ENCODE data around the gene UFD1. TPM values are rescaled to one million over a fixed set of nuclear protein-coding genes. Genes with fewer than 3 reads are reported as not detected.

UFD1 gene
- total RNA-seq, 1 experiment from 2014 or later = 74.4 TPM

DNA sequence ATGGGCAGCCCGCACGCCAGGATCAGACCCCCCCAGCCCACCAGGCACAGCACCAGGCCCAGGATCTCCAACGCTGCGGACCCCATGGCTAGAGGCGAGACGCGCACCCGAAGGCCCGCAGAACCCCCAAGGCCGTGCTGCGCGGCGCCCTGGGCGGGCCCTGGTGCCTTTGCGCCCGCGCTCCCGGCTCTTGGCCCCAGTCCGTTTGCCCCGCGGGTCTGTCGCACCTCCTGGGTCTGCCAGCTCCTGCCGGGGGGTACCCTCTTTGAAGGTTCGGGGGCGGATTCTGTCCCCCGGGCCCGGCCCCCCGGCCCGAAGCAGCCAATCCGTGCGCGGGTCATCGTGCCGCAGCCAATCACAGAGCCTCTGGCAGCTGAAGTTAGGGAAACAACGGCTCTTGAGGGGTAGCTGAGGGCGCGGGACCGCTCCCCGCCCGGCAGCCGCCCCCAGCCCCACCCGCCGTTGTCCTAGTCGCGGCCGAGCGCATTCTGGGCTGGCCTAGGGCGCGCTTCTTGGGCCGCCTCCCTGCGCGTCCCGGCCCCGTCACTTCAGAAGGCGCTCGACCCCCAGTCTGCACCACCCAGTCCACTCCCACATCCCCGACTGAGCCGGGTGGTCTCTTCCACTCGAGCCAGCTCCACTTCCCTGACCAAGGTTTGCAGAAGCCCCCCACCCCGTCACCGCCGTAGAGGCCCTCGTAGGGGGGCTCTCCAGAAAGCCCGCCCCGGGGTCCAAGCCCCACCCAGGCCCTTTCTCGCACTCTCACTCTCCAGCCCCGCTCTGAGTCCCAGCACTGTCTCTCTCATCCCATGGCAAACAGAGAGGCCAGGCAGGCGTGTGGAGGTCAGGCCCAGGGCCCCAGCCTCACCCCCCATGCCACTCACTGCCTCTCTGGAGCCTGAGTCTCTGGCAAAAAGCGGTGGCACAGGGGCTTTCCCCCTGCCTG is 45.5 kb upstream of the UFD1 start, which contains the start of gene CLDN5:
Gene CLDN5 (minus strand): TSS at position 241 of the 946 bp plus-strand sequence. CDS start 155 bp downstream, at position 86.
- no peaks in the 10 kb centered on the region for H3K79me1 ChIP-seq (ENCODE audit: insufficient read depth, low read depth, low read length, poor library complexity, severe bottlenecking)
- no peak within 1 kb of the TSS for H4K5ac ChIP-seq (ENCODE audit: insufficient read length, low read depth, low read length)
- H3K23me2 ChIP-seq (ENCODE audit: insufficient read length, low read depth, low read length, poor library complexity, severe bottlenecking) = peaks cover 14% of the 10 kb centered on the region
- no peak within 1 kb of the TSS for H2BK20ac ChIP-seq (ENCODE audit: low read depth, low read length, poor library complexity, severe bottlenecking)
- H3K18ac ChIP-seq (ENCODE audit: insufficient read length, low read depth, low read length) = no peak within 1 kb of the TSS
- H3K27me3 ChIP-seq (ENCODE audit: insufficient read depth, low read length) = peaks cover 4% of the 10 kb centered on the region; the same call in 1 of the 2 replicates
- H2BK5ac ChIP-seq (ENCODE audit: insufficient read length, low read length) = no peak within 1 kb of the TSS
- no peak within 1 kb of the TSS for H2BK15ac ChIP-seq (ENCODE audit: low read depth, low read length)
- no peaks in the 10 kb centered on the region for H4K20me1 ChIP-seq (ENCODE audit: control insufficient read depth, insufficient read depth, insufficient read length)
- H4K91ac ChIP-seq (ENCODE audit: insufficient read length, low read depth, low read length) = no peak within 1 kb of the TSS
- H3K4me1 Mint-ChIP-seq = peaks cover 8 to 13% of the 10 kb centered on the region in 2 experiments; a peak in 3 of 4 replicates
- H3K27ac Mint-ChIP-seq = no peak within 1 kb of the TSS
- no peak within 1 kb of the TSS for H2BK120ac ChIP-seq (ENCODE audit: low read depth, low read length, poor library complexity, severe bottlenecking)
- no peaks in the 10 kb centered on the region for H3K79me2 ChIP-seq (ENCODE audit: insufficient read depth, low read length)
- no CpG with 5 or more reads among the region's 69 CpGs for WGBS (ENCODE audit: extremely low coverage, insufficient read length, low lambda C conversion rate)
- no peak within 1 kb of the TSS for H3T11ph ChIP-seq (ENCODE audit: low read length)
- no peak within 1 kb of the TSS for H4K8ac ChIP-seq (replicated peaks; ENCODE audit: insufficient read length, low read depth, low read length)
- peaks cover 71% of the 10 kb centered on the region for H3K27me3 Mint-ChIP-seq (ENCODE audit: low read depth)
- H3K4me2 ChIP-seq (ENCODE audit: insufficient read depth, insufficient read length, low read length) = peak within 1 kb of the TSS; percentile 55
- H3K23ac ChIP-seq (ENCODE audit: insufficient read length, low read depth, low read length) = no peak within 1 kb of the TSS
- no peak within 1 kb of the TSS for H3K56ac ChIP-seq (ENCODE audit: insufficient read length, low read depth, low read length)
- H2BK12ac ChIP-seq (ENCODE audit: insufficient read length, low read depth, low read length) = no peak within 1 kb of the TSS
- no peak within 1 kb of the TSS for H3K9ac ChIP-seq (ENCODE audit: extremely low read depth, insufficient read length, low read length)
- H3K4ac ChIP-seq (ENCODE audit: low read depth, low read length) = no peak within 1 kb of the TSS
- no peak within 1 kb of the TSS; the same call in 1 of the 2 replicates for H3K14ac ChIP-seq (ENCODE audit: insufficient read depth, low read length)
- no peaks in the 10 kb centered on the region for H3K9me3 ChIP-seq (ENCODE audit: control insufficient read depth, low read depth, low read length)
- H2AFZ ChIP-seq (ENCODE audit: low read length) = no peak within 1 kb of the TSS
- peaks cover 0 to 15% (median 8%) of the 10 kb centered on the region in 3 experiments; a peak in 3 of 7 replicates for H3K36me3 Mint-ChIP-seq (ENCODE audit: insufficient read depth in 1 of 3, low read depth in 3 of 3)
- H3K4me1 ChIP-seq (ENCODE audit: insufficient read depth, low read length) = no peaks in the 10 kb centered on the region
- no peak within 1 kb of the TSS for H2AK5ac ChIP-seq (ENCODE audit: insufficient read length, low read length)
- peak within 1 kb of the TSS; percentile 67 to 82 for H3K4me3 Mint-ChIP-seq
- H3K9me3 Mint-ChIP-seq = no peaks in the 10 kb centered on the region
- TF ChIP-seq, protein P1, sequence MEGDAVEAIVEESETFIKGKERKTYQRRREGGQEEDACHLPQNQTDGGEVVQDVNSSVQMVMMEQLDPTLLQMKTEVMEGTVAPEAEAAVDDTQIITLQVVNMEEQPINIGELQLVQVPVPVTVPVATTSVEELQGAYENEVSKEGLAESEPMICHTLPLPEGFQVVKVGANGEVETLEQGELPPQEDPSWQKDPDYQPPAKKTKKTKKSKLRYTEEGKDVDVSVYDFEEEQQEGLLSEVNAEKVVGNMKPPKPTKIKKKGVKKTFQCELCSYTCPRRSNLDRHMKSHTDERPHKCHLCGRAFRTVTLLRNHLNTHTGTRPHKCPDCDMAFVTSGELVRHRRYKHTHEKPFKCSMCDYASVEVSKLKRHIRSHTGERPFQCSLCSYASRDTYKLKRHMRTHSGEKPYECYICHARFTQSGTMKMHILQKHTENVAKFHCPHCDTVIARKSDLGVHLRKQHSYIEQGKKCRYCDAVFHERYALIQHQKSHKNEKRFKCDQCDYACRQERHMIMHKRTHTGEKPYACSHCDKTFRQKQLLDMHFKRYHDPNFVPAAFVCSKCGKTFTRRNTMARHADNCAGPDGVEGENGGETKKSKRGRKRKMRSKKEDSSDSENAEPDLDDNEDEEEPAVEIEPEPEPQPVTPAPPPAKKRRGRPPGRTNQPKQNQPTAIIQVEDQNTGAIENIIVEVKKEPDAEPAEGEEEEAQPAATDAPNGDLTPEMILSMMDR (conservative IDR thresholded peaks at IDR 0.05) = no peak
- peak; percentile 84 for DNase-seq
- H3K27ac ChIP-seq (ENCODE audit: insufficient read length, low read depth, low read length) = no peak within 1 kb of the TSS

Measured in H9 (cell line).